HG03108 (cell line): ENCODE results near the gene TMOD1.
"Not testable (repeated sequence)": the region's sequence is repeated elsewhere in the genome, so short reads cannot be mapped to it uniquely, and the experiment has no call there.

Source experiments
- ATAC-seq: cut with Tn5 transposase; IDR thresholded peaks from one replicate; pipeline ENCODE4 v1.9.1; 2021; ENCODE audit warnings: moderate library complexity; ENCODE audit not compliant: unreplicated experiment

TMOD1 gene

GRCh38 chr9:97563458-97564135, 62.1 kb downstream of the TMOD1 start:
- no peak for ATAC-seq

GRCh38 chr9:97564291-97565175, 63.1 kb downstream of the TMOD1 start:
- no peak for ATAC-seq

GRCh38 chr9:97565262-97565661, 63.8 kb downstream of the TMOD1 start:
- no peak for ATAC-seq

GRCh38 chr9:97567182-97567893, 65.9 kb downstream of the TMOD1 start:
- ATAC-seq: no peak

- no peak for ATAC-seq
These were observed 66.4 kb downstream of the TMOD1 start for GRCh38 chr9:97567894-97568202.

GRCh38 chr9:97568461-97569275, 67.2 kb downstream of the TMOD1 start:
- no peak for ATAC-seq

- ATAC-seq: no peak
These were observed 69.4 kb downstream of the TMOD1 start for GRCh38 chr9:97570899-97571298.

GRCh38 chr9:97571664-97572063, 70.2 kb downstream of the TMOD1 start:
- no peak for ATAC-seq

GRCh38 chr9:97572196-97572891, 70.9 kb downstream of the TMOD1 start:
- ATAC-seq: no peak

GRCh38 chr9:97572892-97573365, 71.5 kb downstream of the TMOD1 start:
- no peak for ATAC-seq

- no peak for ATAC-seq
These were observed 72.1 kb downstream of the TMOD1 start for GRCh38 chr9:97573482-97574073.

GRCh38 chr9:97574101-97574571, 72.7 kb downstream of the TMOD1 start:
- not testable (repeated sequence) for ATAC-seq

- not testable (repeated sequence) for ATAC-seq
These were observed 73.6 kb downstream of the TMOD1 start for GRCh38 chr9:97574921-97575672.

GRCh38 chr9:97575673-97576200, 74.3 kb downstream of the TMOD1 start:
- no peak for ATAC-seq

GRCh38 chr9:97577051-97577450, 75.6 kb downstream of the TMOD1 start:
- ATAC-seq: no peak

- no peak for ATAC-seq
These were observed 77.4 kb downstream of the TMOD1 start for GRCh38 chr9:97578846-97579245.

- no peak for ATAC-seq
These were observed 78.4 kb downstream of the TMOD1 start for GRCh38 chr9:97579914-97580313.

GRCh38 chr9:97581590-97581989, 80.1 kb downstream of the TMOD1 start:
- ATAC-seq: not testable (repeated sequence)

GRCh38 chr9:97584778-97585177, 83.3 kb downstream of the TMOD1 start:
- not testable (repeated sequence) for ATAC-seq
